Measurements from ENCODE around the gene OR52N4. TPM values are rescaled to one million over a fixed set of nuclear protein-coding genes. Genes with fewer than 3 reads are reported as not detected.

OR52N4 gene
- total RNA-seq (2022; extraction: Qiagen RNA extraction; ENCODE audit: low read depth) = not detected in 5 replicates

GRCh38 chr11:5753943-5754342 lies at the start of gene OR52N4:
Gene OR52N4, plus strand, starts transcription at chr11:5754243. Its CDS starts 498 bp downstream, at chr11:5754741.

GRCh38 chr11:5736396-5736795 lies 17.6 kb upstream of the OR52N4 start, which contains the start of gene OR56B1:
Gene OR56B1, plus strand, starts transcription at chr11:5736448. Its CDS starts 69 bp downstream, at chr11:5736517.

DNA sequence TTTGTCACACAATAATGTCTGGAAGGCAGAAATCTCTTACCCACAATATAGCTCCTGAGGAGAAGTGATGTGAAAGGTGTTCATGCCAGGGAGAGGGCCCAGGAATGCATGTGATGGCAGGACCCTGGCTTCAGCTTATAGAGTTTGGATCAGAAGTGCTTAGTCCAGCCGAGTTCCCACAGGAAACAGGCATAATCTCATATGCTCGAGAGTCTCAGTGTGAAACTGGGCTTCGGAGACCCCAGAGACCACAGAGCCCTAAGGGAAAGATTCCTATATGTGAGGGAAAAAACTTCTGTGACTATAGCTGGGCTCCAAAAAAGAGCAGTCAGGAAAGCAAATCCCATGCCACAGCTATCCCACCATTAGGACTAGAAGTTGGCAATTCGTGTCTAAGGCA lies 29.2 kb downstream of the OR52N4 start, which contains the start of gene OR52N5:
OR52N5 (minus strand) TSS at position 101 of the 400 bp plus-strand sequence. CDS start 4,721 bp downstream, outside the sequence.

GRCh38 chr11:5791165-5791564 lies 37.1 kb downstream of the OR52N4 start, which contains the start of gene OR52N1:
Gene OR52N1, minus strand, starts transcription at chr11:5791265. Its CDS starts 2,449 bp downstream, at chr11:5788816.

Other genes with a start within 250 kb of the OR52N4 start
- gene UBQLN3, start 244.3 kb upstream of the OR52N4 start, total RNA-seq (2022; extraction: Qiagen RNA extraction; ENCODE audit: low read depth) = not detected in 5 replicates
- gene UBQLNL, start 237.5 kb upstream of the OR52N4 start, total RNA-seq (2022; extraction: Qiagen RNA extraction; ENCODE audit: low read depth) = 0.09 TPM in 1 of 5 replicates, not detected in the others
- gene OR52H1, start 205.7 kb upstream of the OR52N4 start, total RNA-seq (2022; extraction: Qiagen RNA extraction; ENCODE audit: low read depth) = not detected in 5 replicates
- not detected in 5 replicates for gene OR52B6, start 173.4 kb upstream of the OR52N4 start, total RNA-seq (2022; extraction: Qiagen RNA extraction; ENCODE audit: low read depth)
- gene TRIM6, start 157.6 kb upstream of the OR52N4 start, total RNA-seq (2022; extraction: Qiagen RNA extraction; ENCODE audit: low read depth) = 9.6 to 15.3 TPM (median 10.6 TPM) in 5 replicates
- gene TRIM34, start 129.2 kb upstream of the OR52N4 start, total RNA-seq (2022; extraction: Qiagen RNA extraction; ENCODE audit: low read depth) = 2.6 to 4.3 TPM (median 3.5 TPM) in 5 replicates
- gene TRIM5, start 69.2 kb upstream of the OR52N4 start, total RNA-seq (2022; extraction: Qiagen RNA extraction; ENCODE audit: low read depth) = 9.9 to 13.5 TPM (median 10.7 TPM) in 5 replicates
- gene TRIM22, start 64.5 kb upstream of the OR52N4 start, total RNA-seq (2022; extraction: Qiagen RNA extraction; ENCODE audit: low read depth) = 0.57 to 1.0 TPM (median 0.81 TPM) in 5 replicates
- gene OR56B1, start 17.8 kb upstream of the OR52N4 start, total RNA-seq (2022; extraction: Qiagen RNA extraction; ENCODE audit: low read depth) = not detected in 5 replicates
- gene OR52N5, start 29.1 kb downstream of the OR52N4 start, total RNA-seq (2022; extraction: Qiagen RNA extraction; ENCODE audit: low read depth) = not detected in 5 replicates
- gene OR52N1, start 37.0 kb downstream of the OR52N4 start, total RNA-seq (2022; extraction: Qiagen RNA extraction; ENCODE audit: low read depth) = not detected in 5 replicates
- not detected in 5 replicates for gene OR52N2, start 54.7 kb downstream of the OR52N4 start, total RNA-seq (2022; extraction: Qiagen RNA extraction; ENCODE audit: low read depth)
- not detected in 5 replicates for gene OR52E6, start 87.7 kb downstream of the OR52N4 start, total RNA-seq (2022; extraction: Qiagen RNA extraction; ENCODE audit: low read depth)
- not detected in 5 replicates for gene OR52E8, start 103.4 kb downstream of the OR52N4 start, total RNA-seq (2022; extraction: Qiagen RNA extraction; ENCODE audit: low read depth)
- not detected in 5 replicates for gene OR52E4, start 126.4 kb downstream of the OR52N4 start, total RNA-seq (2022; extraction: Qiagen RNA extraction; ENCODE audit: low read depth)
- not detected in 5 replicates for gene OR52E5, start 139.0 kb downstream of the OR52N4 start, total RNA-seq (2022; extraction: Qiagen RNA extraction; ENCODE audit: low read depth)
- gene OR56A3, start 188.0 kb downstream of the OR52N4 start, total RNA-seq (2022; extraction: Qiagen RNA extraction; ENCODE audit: low read depth) = not detected in 5 replicates
- not detected in 5 replicates for gene OR56A5, start 214.3 kb downstream of the OR52N4 start, total RNA-seq (2022; extraction: Qiagen RNA extraction; ENCODE audit: low read depth)
- not detected in 5 replicates for gene OR52L1, start 232.7 kb downstream of the OR52N4 start, total RNA-seq (2022; extraction: Qiagen RNA extraction; ENCODE audit: low read depth)